SH-SY5Y (cell line): Measurements from ENCODE around the gene POLR3F.

Source experiments
- GATA2 ChIP-seq: IDR thresholded peaks from 2 replicates; pipeline ENCODE4 v1.6.1; 2011; ENCODE audit warnings: mild to moderate bottlenecking, low read depth, low read length
- GATA3 ChIP-seq: IDR thresholded peaks from 2 replicates; pipeline ENCODE4 v1.6.1; 2011; ENCODE audit warnings: low read depth, mild to moderate bottlenecking, low read length, moderate library complexity

DNA sequence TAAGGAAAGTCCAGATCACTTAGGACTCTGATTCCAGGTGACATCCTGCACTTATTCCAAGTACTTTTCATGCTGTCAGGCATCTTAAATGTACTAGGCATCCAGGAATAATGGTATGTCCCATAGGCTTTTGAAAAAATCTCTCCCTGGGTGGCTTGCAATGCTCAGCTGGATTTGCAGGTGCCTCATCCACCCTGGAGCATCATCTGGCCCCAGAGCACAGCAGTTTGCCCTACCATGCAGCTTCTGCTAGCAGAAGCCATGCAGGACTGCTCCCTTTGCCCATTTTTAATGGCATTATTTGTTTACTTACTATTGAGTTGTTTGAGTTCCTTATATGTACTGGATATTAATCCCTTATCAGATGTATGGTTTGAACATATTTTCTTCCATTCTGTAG is 45.6 kb upstream of the POLR3F start:
- no peak for TF ChIP-seq GATA3
- no peak for TF ChIP-seq GATA2
